Panc1 (cell line): ENCODE measurements around the gene ALG1.

ENCODE experiments used
- CTCF ChIP-seq: fragments of 450-650 bp; IDR thresholded peaks from 2 replicates; pipeline ENCODE4 v1.5.1; 2017; ENCODE audit warnings: mild to moderate bottlenecking
- POLR2AphosphoS5 ChIP-seq: IDR thresholded peaks from 2 replicates; pipeline ENCODE4 v1.6.1; 2012; ENCODE audit warnings: mild to moderate bottlenecking, low read depth, low read length, moderate library complexity
- REST ChIP-seq, 2 experiments: IDR thresholded peaks; 2 replicates each; pipeline ENCODE4 v1.6.1; 2011 to 2012; ENCODE audit warnings: low read depth in 2 of 2, control low read depth in 1 of 2, low read length in 1 of 2, mild to moderate bottlenecking in 1 of 2, moderate library complexity in 1 of 2; ENCODE audit not compliant: insufficient read depth in 1 of 2
- SIN3A ChIP-seq: IDR thresholded peaks from 2 replicates; pipeline ENCODE4 v1.6.1; 2012; ENCODE audit warnings: low read depth, mild to moderate bottlenecking, low read length, moderate library complexity, borderline replicate concordance; ENCODE audit not compliant: insufficient read depth
- TCF7L2 ChIP-seq: IDR thresholded peaks from 2 replicates; pipeline ENCODE4 v1.6.1; 2011; ENCODE audit warnings: mild to moderate bottlenecking, low read depth, low read length, inconsistent platforms

GRCh38 chr16:5072334-5073278, 963 bp downstream of the ALG1 start:
- TF ChIP-seq CTCF (no peak), POLR2AphosphoS5 (no peak), REST (IDR thresholded peaks at IDR 0.05; ENCODE audit: insufficient read depth in 1 of 2, low read depth in 2 of 2, low read length in 1 of 2) (no peak), TCF7L2 (no peak), SIN3A (no peak)
